Endodermal cell (in vitro differentiated cells): ENCODE measurements around the gene GID8. TPM values are rescaled to one million over a fixed set of nuclear protein-coding genes. Genes with fewer than 3 reads are reported as not detected.

Experiments used
- DNase-seq: peaks from one replicate; pipeline ENCODE4 v3.0.0-alpha.2; 2017
- H3K27ac ChIP-seq: 2 replicates; pipeline ENCODE4 v1.5.1; 2013; ENCODE audit warnings: mild to moderate bottlenecking, low read depth, low read length, moderate library complexity
- H3K27me3 ChIP-seq: 2 replicates; pipeline ENCODE4 v1.6.1; 2013; ENCODE audit warnings: mild to moderate bottlenecking, low read length, moderate library complexity; ENCODE audit not compliant: insufficient read depth, control insufficient read depth, poor library complexity, severe bottlenecking
- H3K36me3 ChIP-seq: 2 replicates; pipeline ENCODE4 v1.7.0; 2013; ENCODE audit warnings: mild to moderate bottlenecking, low read length, moderate library complexity; ENCODE audit not compliant: control insufficient read depth, insufficient read depth
- H3K4me1 ChIP-seq: one replicate; pipeline ENCODE4 v1.7.0; 2013; ENCODE audit warnings: low read length; ENCODE audit not compliant: control insufficient read depth, insufficient read depth
- H3K4me3 ChIP-seq: 2 replicates; pipeline ENCODE4 v1.5.1; 2013; ENCODE audit warnings: mild to moderate bottlenecking, low read length, moderate library complexity
- H3K9ac ChIP-seq: 2 replicates; pipeline ENCODE4 v1.6.1; 2013; ENCODE audit warnings: mild to moderate bottlenecking, low read length, moderate library complexity; ENCODE audit not compliant: poor library complexity, severe bottlenecking; ENCODE audit errors: extremely low read depth
- H3K9me3 ChIP-seq: 2 replicates; pipeline ENCODE4 v1.6.1; 2013; ENCODE audit warnings: mild to moderate bottlenecking, low read length, moderate library complexity; ENCODE audit not compliant: control insufficient read depth
- H3K27ac Mint-ChIP-seq: 2 replicates; pipeline ENCODE4 v1.8.0; 2020; ENCODE audit warnings: mixed read lengths
- H3K27me3 Mint-ChIP-seq: 2 replicates; pipeline ENCODE4 v1.8.0; 2021; ENCODE audit warnings: mild to moderate bottlenecking, mixed read lengths; ENCODE audit not compliant: insufficient read depth
- H3K36me3 Mint-ChIP-seq: 2 replicates; pipeline ENCODE4 v1.8.0; 2020; ENCODE audit warnings: low read depth, mixed read lengths
- H3K4me1 Mint-ChIP-seq: 2 replicates; pipeline ENCODE4 v1.8.0; 2020; ENCODE audit warnings: mixed read lengths
- H3K4me3 Mint-ChIP-seq: 2 replicates; pipeline ENCODE4 v1.8.0; 2020; ENCODE audit warnings: mild to moderate bottlenecking, moderate library complexity, mixed read lengths
- H3K9me3 Mint-ChIP-seq: 2 replicates; pipeline ENCODE4 v1.8.0; 2020; ENCODE audit warnings: mild to moderate bottlenecking, mixed read lengths
- CTCF ChIP-seq: fragments of 200-600 bp; sonication (generic); conservative IDR thresholded peaks from 2 replicates; pipeline ENCODE4 v1.5.0; 2021; ENCODE audit warnings: antibody characterized with exemption, mild to moderate bottlenecking
- WGBS, 2 experiments: methylation state at CpG; one replicate each; pipeline versions ENCODE4 v1.1.5 to v1.1.7; 2013; ENCODE audit warnings: missing lambda C conversion rate in 2 of 2, mixed read lengths in 1 of 2; ENCODE audit not compliant: insufficient coverage in 1 of 2, insufficient read length in 1 of 2; 5-methylcytosine and 5-hydroxymethylcytosine counted together
- total RNA-seq, 2 donors: library from RNA; stranded (reverse); fragmentation: NEBNext Ultra II Directional in 1 of 2; extraction: Animal tissue kit (Norgen Biotek cat#: 25700) in 1 of 2; gene quantifications; 2 replicates in 1 of 2; 3 replicates in 1 of 2; pipeline ENCODE4 v1.2.1, GENCODE V29; 2021

GID8 gene
- total RNA-seq, 2 donors from 2014 or later, result 51.5 to 52.1 TPM

GRCh38 chr20:62986257-62986800 lies 48.4 kb downstream of the GID8 start:
- H3K9me3 Mint-ChIP-seq, result no peaks in the 10 kb centered on the region
- Histone ChIP-seq H3K4me3 (no peak overlapping the region), H3K27ac (no peak overlapping the region), H3K27me3 (no peaks in the 10 kb centered on the region), H3K9me3 (no peaks in the 10 kb centered on the region), H3K36me3 (no peaks in the 10 kb centered on the region), H3K4me1 (no peaks in the 10 kb centered on the region), H3K9ac (no peak overlapping the region)
- no peaks in the 10 kb centered on the region for H3K36me3 Mint-ChIP-seq
- WGBS, 2 experiments, result 86 to 93% methylated on average over 1 to 4 of the region's 6 CpGs
- H3K4me3 Mint-ChIP-seq, result no peak overlapping the region
- DNase-seq, result no peak
- H3K27me3 Mint-ChIP-seq, result peaks cover 3% of the 10 kb centered on the region
- TF ChIP-seq CTCF, result no peak
- no peak overlapping the region for H3K27ac Mint-ChIP-seq
- peaks cover 6% of the 10 kb centered on the region for H3K4me1 Mint-ChIP-seq

GRCh38 chr20:62987114-62987513 lies 49.2 kb downstream of the GID8 start:
- no peak overlapping the region for H3K27ac ChIP-seq
- H3K4me3 ChIP-seq, result no peak overlapping the region
- Mint-ChIP-seq H3K4me3 (no peak overlapping the region), H3K27ac (no peak overlapping the region), H3K36me3 (no peaks in the 10 kb centered on the region), H3K27me3 (peaks cover 3% of the 10 kb centered on the region), H3K9me3 (no peaks in the 10 kb centered on the region), H3K4me1 (peaks cover 6% of the 10 kb centered on the region)
- no peaks in the 10 kb centered on the region for H3K9me3 ChIP-seq
- no peaks in the 10 kb centered on the region for H3K27me3 ChIP-seq
- no peaks in the 10 kb centered on the region for H3K4me1 ChIP-seq
- no peak for DNase-seq
- H3K9ac ChIP-seq, result no peak overlapping the region
- H3K36me3 ChIP-seq, result no peaks in the 10 kb centered on the region
- 65 to 72% methylated on average over 10 of the region's 10 CpGs for WGBS, 2 experiments
- no peak for TF ChIP-seq CTCF

GRCh38 chr20:62989201-62989601 lies 51.3 kb downstream of the GID8 start:
- no peak overlapping the region for H3K4me3 ChIP-seq
- Mint-ChIP-seq H3K36me3 (no peaks in the 10 kb centered on the region), H3K27me3 (peaks cover 4% of the 10 kb centered on the region), H3K4me3 (no peak overlapping the region), H3K9me3 (no peaks in the 10 kb centered on the region), H3K4me1 (peaks cover 6% of the 10 kb centered on the region), H3K27ac (no peak overlapping the region)
- H3K36me3 ChIP-seq, result no peaks in the 10 kb centered on the region
- no peaks in the 10 kb centered on the region for H3K4me1 ChIP-seq
- no peaks in the 10 kb centered on the region for H3K9me3 ChIP-seq
- 91 to 95% methylated on average over 6 to 11 of the region's 11 CpGs for WGBS, 2 experiments
- no peak overlapping the region for H3K27ac ChIP-seq
- no peak overlapping the region for H3K9ac ChIP-seq
- DNase-seq, result no peak
- H3K27me3 ChIP-seq, result no peaks in the 10 kb centered on the region
- TF ChIP-seq CTCF, result no peak
